H1 (cell line): ENCODE data around the gene PDE8B. TPM values are rescaled to one million over a fixed set of nuclear protein-coding genes. Genes with fewer than 3 reads are reported as not detected.

Experiments used
- CTCF ChIA-PET: fragments of 300-600 bp; sonication (Branson Sonifier 250); formaldehyde crosslinking; loops from one replicate; lab custom pipeline; 2021; ENCODE audit not compliant: partially characterized antibody; lab: Charles Lee
- POLR2A ChIA-PET: fragments of 300-600 bp; sonication (Branson Sonifier 250); formaldehyde crosslinking; loops from one replicate; lab custom pipeline; 2021; ENCODE audit warnings: inconsistent platforms; ENCODE audit not compliant: partially characterized antibody; lab: Charles Lee
- DNase-seq, 2 experiments: peaks; one replicate each; pipeline versions ENCODE4 v3.0.0 to v3.0.0-alpha.2; 2010 to 2022; ENCODE audit warnings: low spot score in 2 of 2, low read depth in 1 of 2, mixed read lengths in 1 of 2
- FAIRE-seq: peaks from 2 replicates; lab custom pipeline; 2011; peaks lifted over from hg19 to GRCh38; lab: Jason Lieb, UNC
- H2AFZ ChIP-seq: 2 replicates; pipeline ENCODE4 v1.8.1; 2012; ENCODE audit warnings: low read length, inconsistent platforms
- H2AK5ac ChIP-seq: 2 replicates; pipeline ENCODE4 v1.6.1; 2013; ENCODE audit warnings: low read depth, low read length
- H2BK120ac ChIP-seq: replicated peaks from 2 replicates; pipeline ENCODE3; 2013; ENCODE audit warnings: low read depth, low read length, inconsistent platforms
- H2BK12ac ChIP-seq: 2 replicates; pipeline ENCODE4 v1.6.1; 2013; ENCODE audit warnings: low read depth, low read length
- H2BK15ac ChIP-seq: 2 replicates; pipeline ENCODE4 v1.6.1; 2013; ENCODE audit warnings: low read length
- H2BK20ac ChIP-seq: 2 replicates; pipeline ENCODE4 v1.6.1; 2013; ENCODE audit warnings: low read length
- H2BK5ac ChIP-seq: 2 replicates; pipeline ENCODE4 v1.6.1; 2013; ENCODE audit warnings: low read depth, low read length
- H3K14ac ChIP-seq: 2 replicates; pipeline ENCODE4 v1.6.1; 2013; ENCODE audit warnings: inconsistent platforms; ENCODE audit not compliant: insufficient read length
- H3K18ac ChIP-seq: 2 replicates; pipeline ENCODE4 v1.6.1; 2013; ENCODE audit warnings: low read length; ENCODE audit errors: extremely low read depth
- H3K23ac ChIP-seq: 2 replicates; pipeline ENCODE4 v1.6.1; 2013; ENCODE audit warnings: inconsistent platforms; ENCODE audit not compliant: insufficient read length
- H3K23me2 ChIP-seq: 2 replicates; pipeline ENCODE4 v1.6.1; 2013; ENCODE audit warnings: low read depth, low read length
- H3K27ac ChIP-seq: 2 replicates; pipeline ENCODE4 v1.6.1; 2011; ENCODE audit warnings: low read depth, low read length, inconsistent platforms
- H3K27me3 ChIP-seq, 4 experiments: replicated peaks in 1 of 4; 1 replicate in 1 of 4; 2 replicates in 3 of 4; pipeline versions ENCODE4 v1.6.1 to v1.8.1; 2011 to 2013; ENCODE audit warnings: low read length in 3 of 4, mild to moderate bottlenecking in 3 of 4, inconsistent platforms in 2 of 4, mixed read lengths in 2 of 4, moderate library complexity in 1 of 4; ENCODE audit not compliant: control insufficient read depth in 3 of 4, insufficient read depth in 3 of 4; ENCODE audit errors: extremely low read depth in 1 of 4
- H3K36me3 ChIP-seq, 4 experiments: 2 replicates each; pipeline versions ENCODE4 v1.6.1 to v1.8.1; 2011 to 2013; ENCODE audit warnings: mild to moderate bottlenecking in 4 of 4, low read length in 3 of 4, moderate library complexity in 2 of 4, control low read depth in 1 of 4, inconsistent platforms in 1 of 4; ENCODE audit not compliant: insufficient read depth in 4 of 4, control insufficient read depth in 2 of 4
- H3K4ac ChIP-seq: replicated peaks from 2 replicates; pipeline ENCODE3; 2013; ENCODE audit warnings: low read length, low read depth, mixed read lengths, inconsistent platforms; ENCODE audit not compliant: insufficient read length
- H3K4me1 ChIP-seq, 4 experiments: replicated peaks in 1 of 4; 1 replicate in 1 of 4; 2 replicates in 3 of 4; pipeline versions ENCODE4 v1.6.1 to v1.8.1; 2011 to 2013; ENCODE audit warnings: low read length in 3 of 4, inconsistent platforms in 2 of 4, mixed read lengths in 1 of 4; ENCODE audit not compliant: insufficient read depth in 4 of 4, control insufficient read depth in 3 of 4
- H3K4me2 ChIP-seq, 2 experiments: 2 replicates each; pipeline versions ENCODE4 v1.6.1 to v1.8.1; 2011 to 2013; ENCODE audit warnings: low read depth in 2 of 2, low read length in 2 of 2, control low read depth in 1 of 2, inconsistent platforms in 1 of 2, mild to moderate bottlenecking in 1 of 2; ENCODE audit not compliant: insufficient read depth in 1 of 2
- H3K4me3 ChIP-seq, 4 experiments: fragments of 200-600, 300-600 bp in 1 of 4; sonication (generic), shearing (Covaris generic), sonication (Bioruptor Twin) in 1 of 4; 2 replicates each; pipeline versions ENCODE4 v1.5.1 to v1.8.1; 2011 to 2016; ENCODE audit warnings: low read length in 4 of 4, low read depth in 3 of 4, control low read depth in 2 of 4, inconsistent platforms in 2 of 4, mild to moderate bottlenecking in 2 of 4, mixed read lengths in 1 of 4, moderate library complexity in 1 of 4; ENCODE audit not compliant: insufficient read depth in 2 of 4; ENCODE audit errors: extremely low read depth in 1 of 4
- H3K56ac ChIP-seq: replicated peaks from 2 replicates; pipeline ENCODE3; 2013; ENCODE audit warnings: low read depth, mild to moderate bottlenecking, mixed read lengths, low read length, inconsistent platforms; ENCODE audit not compliant: insufficient read length
- H3K79me1 ChIP-seq: 2 replicates; pipeline ENCODE4 v1.6.1; 2013; ENCODE audit warnings: low read depth, low read length, control low read depth
- H3K79me2 ChIP-seq, 2 experiments: 2 replicates each; pipeline versions ENCODE4 v1.6.1 to v1.8.1; 2012 to 2013; ENCODE audit warnings: low read length in 2 of 2, mild to moderate bottlenecking in 2 of 2, inconsistent platforms in 1 of 2; ENCODE audit not compliant: insufficient read depth in 2 of 2, control insufficient read depth in 1 of 2
- H3K9ac ChIP-seq, 4 experiments: replicated peaks in 1 of 4; 1 replicate in 1 of 4; 2 replicates in 3 of 4; pipeline versions ENCODE4 v1.6.1 to v1.8.1; 2011 to 2013; ENCODE audit warnings: low read depth in 3 of 4, low read length in 3 of 4, control low read depth in 2 of 4, mild to moderate bottlenecking in 2 of 4, moderate library complexity in 2 of 4, inconsistent platforms in 1 of 4; ENCODE audit errors: extremely low read depth in 1 of 4
- H3K9me3 ChIP-seq, 2 experiments: 2 replicates each; pipeline versions ENCODE4 v1.6.1 to v1.8.1; 2012 to 2013; ENCODE audit warnings: mild to moderate bottlenecking in 2 of 2, moderate library complexity in 2 of 2, control low read depth in 1 of 2, inconsistent platforms in 1 of 2, low read depth in 1 of 2, low read length in 1 of 2, mixed read lengths in 1 of 2; ENCODE audit not compliant: insufficient read depth in 2 of 2
- H4K20me1 ChIP-seq, 2 experiments: replicated peaks in 1 of 2; 2 replicates each; pipeline versions ENCODE3 to v1.8.1; 2011 to 2013; ENCODE audit warnings: inconsistent platforms in 2 of 2, low read length in 2 of 2, mild to moderate bottlenecking in 1 of 2; ENCODE audit not compliant: insufficient read depth in 2 of 2, control insufficient read depth in 1 of 2
- H4K5ac ChIP-seq: 2 replicates; pipeline ENCODE4 v1.6.1; 2013; ENCODE audit warnings: low read length, low read depth, mixed read lengths, inconsistent platforms; ENCODE audit not compliant: insufficient read length
- H4K8ac ChIP-seq: 2 replicates; pipeline ENCODE4 v1.8.0; 2013; ENCODE audit warnings: mild to moderate bottlenecking, moderate library complexity, low read length, inconsistent platforms; ENCODE audit not compliant: insufficient read depth; ENCODE audit errors: extremely low read depth
- H4K91ac ChIP-seq: replicated peaks from 2 replicates; pipeline ENCODE3; 2013; ENCODE audit warnings: low read length, mixed read lengths, inconsistent platforms; ENCODE audit not compliant: insufficient read length
- GTF2F1 ChIP-seq: IDR thresholded peaks from 2 replicates; pipeline ENCODE4 v1.6.1; 2012; ENCODE audit warnings: low read depth, low read length, improper control_type of control experiment, borderline replicate concordance
- HDAC6 ChIP-seq: IDR thresholded peaks from one replicate; pipeline ENCODE4 v1.7.1; 2012; ENCODE audit warnings: low read depth, mild to moderate bottlenecking, inconsistent platforms, low read length, moderate library complexity
- ZNF274 ChIP-seq: IDR thresholded peaks from 2 replicates; pipeline ENCODE4 v1.7.0; 2012; ENCODE audit warnings: low read length, borderline replicate concordance; ENCODE audit errors: extremely low read depth
- WGBS, 2 experiments: shearing (Covaris generic) in 1 of 2; methylation state at CpG; one replicate each; pipeline versions ENCODE4 v1.1.6 to v1.1.7; 2013 to 2015; ENCODE audit warnings: low lambda C conversion rate in 2 of 2, mixed read lengths in 2 of 2, inconsistent platforms in 1 of 2, low coverage in 1 of 2, missing lambda C conversion rate in 1 of 2; ENCODE audit not compliant: insufficient replicate concordance in 2 of 2, insufficient coverage in 1 of 2, insufficient read length in 1 of 2; ENCODE audit errors: extremely low coverage in 1 of 2, missing lambda C conversion rate in 1 of 2; 5-methylcytosine and 5-hydroxymethylcytosine counted together
- polyA plus RNA-seq, 7 experiments: library from polyadenylated mRNA; depleted of rRNA in 3 of 7; stranded (reverse) in 5 of 7; unstranded in 2 of 7; fragments of >200 nt in 5 of 7; fragments of 200-250 nt in 2 of 7; gene quantifications; 1 replicate in 5 of 7; 2 replicates in 1 of 7; 4 replicates in 1 of 7; pipeline versions ENCODE4 v1.2.1 to v1.2.3, GENCODE V29; 2011 to 2013; ENCODE audit warnings: missing spikeins in 2 of 7, mixed read lengths in 2 of 7
- total RNA-seq: library from RNA; stranded (reverse); fragmentation: NEBNext Ultra II Directional; extraction: Animal tissue kit (Norgen Biotek cat#: 25700); gene quantifications from 2 replicates; pipeline ENCODE4 v1.2.1, GENCODE V29; 2021
- TF ChIP-seq, protein P1 (sequence below): IDR thresholded peaks from 2 replicates; pipeline ENCODE4 v1.6.1; 2012; ENCODE audit warnings: inconsistent platforms

PDE8B gene
- total and polyA plus RNA-seq, 2 of the 8 experiments (the other 6 are each of a cell fraction or from before 2014, with no cell fraction given), result 0.32 to 1.1 TPM

DNA sequence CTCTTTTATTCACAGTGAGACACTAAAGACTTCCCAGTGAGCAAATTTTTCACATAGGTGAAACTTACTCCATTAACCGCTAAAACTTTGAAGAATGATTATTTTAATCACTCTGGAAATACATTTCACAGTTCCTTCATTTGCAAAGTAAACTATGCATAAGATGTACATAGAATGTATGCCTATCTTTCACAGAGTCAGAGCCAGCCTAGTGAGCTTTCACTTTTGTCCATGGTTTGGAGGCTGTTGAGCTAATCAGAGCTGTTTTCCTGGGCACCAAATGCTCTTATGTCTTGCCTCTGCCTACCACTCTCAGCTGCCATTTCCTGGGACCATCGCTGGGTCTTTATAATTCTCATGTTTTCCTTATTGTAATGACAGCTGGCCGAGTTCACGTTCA, 67.3 kb downstream of the PDE8B start:
- Histone ChIP-seq H2BK5ac (no peak overlapping the region), H3K27me3 (peaks cover 0 to 1% (median 0%) of the 10 kb centered on the region in 4 experiments; a peak in 1 of 7 replicates), H2AK5ac (no peak overlapping the region), H3K23me2 (no peaks in the 10 kb centered on the region), H3K4me2 (no peak overlapping the region), H4K5ac (no peak overlapping the region), H3K4me1 (peaks cover 0 to 2% (median 0%) of the 10 kb centered on the region in 4 experiments; a peak in 1 of 7 replicates), H4K8ac (no peak overlapping the region), H3K27ac (no peak overlapping the region), H2BK12ac (no peak overlapping the region), H2BK20ac (no peak overlapping the region), H3K14ac (no peak overlapping the region), H3K9me3 (no peaks in the 10 kb centered on the region), H3K79me1 (no peaks in the 10 kb centered on the region), H3K9ac (no peak overlapping the region), H3K23ac (no peak overlapping the region), H4K91ac (no peak overlapping the region), H3K56ac (no peak overlapping the region), H3K18ac (no peak overlapping the region), H3K79me2 (no peaks in the 10 kb centered on the region), H4K20me1 (no peaks in the 10 kb centered on the region), H3K36me3 (no peaks in the 10 kb centered on the region), H2BK120ac (no peak overlapping the region), H3K4me3 (no peak overlapping the region), H2AFZ (no peak overlapping the region), H3K4ac (no peak overlapping the region), H2BK15ac (no peak overlapping the region)
- ChIA-PET POLR2A (no interaction called here), CTCF (interaction anchor here (1.4 kb wide), 1 partner anchor 19 kb away, joined by 3 read pairs; no protein-coding TSS in a partner anchor)
- no peak for DNase-seq
- 84% methylated on average over 4 of the region's 4 CpGs; no CpG with 5 or more reads in 1 of the 2 experiments for WGBS, 2 experiments
- FAIRE-seq, result no peak
- TF ChIP-seq GTF2F1 (no peak), HDAC6 (no peak), ZNF274 (no peak)
- TF ChIP-seq, protein P1, sequence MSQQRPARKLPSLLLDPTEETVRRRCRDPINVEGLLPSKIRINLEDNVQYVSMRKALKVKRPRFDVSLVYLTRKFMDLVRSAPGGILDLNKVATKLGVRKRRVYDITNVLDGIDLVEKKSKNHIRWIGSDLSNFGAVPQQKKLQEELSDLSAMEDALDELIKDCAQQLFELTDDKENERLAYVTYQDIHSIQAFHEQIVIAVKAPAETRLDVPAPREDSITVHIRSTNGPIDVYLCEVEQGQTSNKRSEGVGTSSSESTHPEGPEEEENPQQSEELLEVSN, result no peak
